Measurements from ENCODE around the gene MEIOSIN. TPM values are rescaled to one million over a fixed set of nuclear protein-coding genes. Genes with fewer than 3 reads are reported as not detected.
"Not testable (repeated sequence)": the region's sequence is repeated elsewhere in the genome, so short reads cannot be mapped to it uniquely, and the experiment has no call there.

The MEIOSIN gene
- total RNA-seq, 4 donors from 2014 or later, result not detected

DNA sequence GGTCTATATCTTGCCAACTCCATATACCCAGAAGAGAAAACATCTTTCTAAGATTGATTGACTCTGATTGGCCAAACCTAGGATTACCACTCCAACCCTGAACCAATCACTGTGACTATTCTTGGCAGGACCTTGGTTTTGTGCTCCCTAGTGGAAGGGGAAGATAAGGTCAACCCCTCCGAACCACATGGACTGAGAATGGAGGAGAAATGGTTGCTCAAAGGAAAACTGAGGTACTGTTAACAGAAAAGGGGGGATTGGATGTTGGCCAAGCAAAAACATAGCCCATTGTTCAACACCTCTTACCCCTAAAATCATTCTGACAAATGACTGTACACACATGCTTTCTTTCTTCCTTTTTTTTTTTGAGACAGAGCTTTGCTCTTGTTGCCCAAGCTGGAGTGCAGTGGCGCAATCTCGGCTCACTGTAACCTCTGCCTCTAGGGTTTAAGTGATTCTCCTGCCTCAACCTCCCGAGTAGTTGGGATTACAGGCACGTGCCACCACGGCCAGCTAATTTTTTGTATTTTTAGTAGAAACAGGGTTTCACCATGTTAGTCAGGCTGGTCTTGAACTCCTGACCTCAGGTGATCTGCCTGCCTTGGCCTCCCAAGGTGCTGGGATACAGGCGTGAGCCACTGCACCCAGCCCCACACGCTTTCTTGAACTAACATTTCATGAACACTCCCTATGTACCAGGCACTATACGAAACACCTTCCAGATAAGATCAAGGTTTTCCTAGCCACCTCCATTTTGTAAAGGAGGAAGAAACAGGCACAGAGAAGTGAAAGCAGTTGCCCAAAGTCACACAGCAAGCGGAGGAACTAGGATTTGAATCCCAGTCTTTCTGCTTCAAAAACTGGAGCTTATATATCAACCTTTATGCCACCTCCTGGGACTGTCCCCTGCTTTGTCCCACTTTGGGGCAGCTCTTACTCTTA lies 6.5 kb downstream of the MEIOSIN start:
- Histone ChIP-seq H3K4me1 (no peaks in the 10 kb centered on the region), H3K9me3 (no peaks in the 10 kb centered on the region), H3K36me3 (no peaks in the 10 kb centered on the region), H3K27me3 (no peaks in the 10 kb centered on the region), H3K4me3 (no peak overlapping the region), H3K27ac (no peak overlapping the region)
- no peak for DNase-seq
- TF ChIP-seq, protein P1, sequence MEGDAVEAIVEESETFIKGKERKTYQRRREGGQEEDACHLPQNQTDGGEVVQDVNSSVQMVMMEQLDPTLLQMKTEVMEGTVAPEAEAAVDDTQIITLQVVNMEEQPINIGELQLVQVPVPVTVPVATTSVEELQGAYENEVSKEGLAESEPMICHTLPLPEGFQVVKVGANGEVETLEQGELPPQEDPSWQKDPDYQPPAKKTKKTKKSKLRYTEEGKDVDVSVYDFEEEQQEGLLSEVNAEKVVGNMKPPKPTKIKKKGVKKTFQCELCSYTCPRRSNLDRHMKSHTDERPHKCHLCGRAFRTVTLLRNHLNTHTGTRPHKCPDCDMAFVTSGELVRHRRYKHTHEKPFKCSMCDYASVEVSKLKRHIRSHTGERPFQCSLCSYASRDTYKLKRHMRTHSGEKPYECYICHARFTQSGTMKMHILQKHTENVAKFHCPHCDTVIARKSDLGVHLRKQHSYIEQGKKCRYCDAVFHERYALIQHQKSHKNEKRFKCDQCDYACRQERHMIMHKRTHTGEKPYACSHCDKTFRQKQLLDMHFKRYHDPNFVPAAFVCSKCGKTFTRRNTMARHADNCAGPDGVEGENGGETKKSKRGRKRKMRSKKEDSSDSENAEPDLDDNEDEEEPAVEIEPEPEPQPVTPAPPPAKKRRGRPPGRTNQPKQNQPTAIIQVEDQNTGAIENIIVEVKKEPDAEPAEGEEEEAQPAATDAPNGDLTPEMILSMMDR (IDR thresholded peaks at IDR 0.05), result no peak
- TF ChIP-seq POLR2A (IDR thresholded peaks at IDR 0.05), result no peak

DNA sequence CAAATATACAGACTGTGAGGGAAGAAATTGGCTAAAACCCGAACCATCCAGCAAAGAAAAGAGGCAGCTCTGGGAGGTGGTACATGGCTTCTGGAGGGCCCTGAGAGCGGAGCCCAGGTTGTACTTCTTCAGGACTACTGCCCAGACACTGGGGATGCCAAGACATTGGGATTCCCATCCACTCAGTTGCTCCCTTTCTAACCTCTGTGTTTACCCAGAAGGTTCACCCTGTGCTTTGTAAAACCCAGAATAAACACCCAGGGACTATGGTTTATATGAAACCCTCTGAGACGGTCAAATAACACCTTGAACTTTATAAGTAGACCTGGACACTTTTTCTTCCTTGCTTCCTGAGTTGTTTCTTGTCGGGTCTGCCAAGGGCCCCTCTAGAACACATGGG lies 9.7 kb downstream of the MEIOSIN start:
- no peak overlapping the region for H3K27ac ChIP-seq
- no peaks in the 10 kb centered on the region for H3K27me3 ChIP-seq
- no peak for DNase-seq
- H3K9me3 ChIP-seq, result no peaks in the 10 kb centered on the region
- TF ChIP-seq, protein P1 (IDR thresholded peaks at IDR 0.05), result no peak
- TF ChIP-seq POLR2A (IDR thresholded peaks at IDR 0.05), result no peak
- no peak overlapping the region for H3K4me3 ChIP-seq
- no peaks in the 10 kb centered on the region for H3K4me1 ChIP-seq
- H3K36me3 ChIP-seq, result no peaks in the 10 kb centered on the region

DNA sequence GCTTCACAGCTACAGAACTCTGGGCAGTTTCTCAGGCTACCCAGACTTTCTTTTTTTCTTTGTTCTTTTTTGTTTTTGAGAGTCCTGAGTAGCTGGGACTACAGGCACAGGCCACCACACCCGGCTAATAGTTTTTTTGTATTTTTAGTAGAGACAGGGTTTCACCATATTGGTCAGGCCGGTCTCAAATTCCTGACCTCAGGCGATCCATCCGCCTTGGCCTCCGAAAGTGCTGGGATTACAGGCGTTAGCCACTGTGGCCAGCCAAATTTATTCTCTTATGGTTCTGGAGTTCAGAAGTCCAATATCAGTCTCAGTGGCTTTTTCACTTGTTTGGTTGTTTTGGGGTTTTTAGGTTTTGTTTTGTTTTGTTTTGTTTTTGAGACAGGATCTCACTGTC lies 12.4 kb downstream of the MEIOSIN start:
- Histone ChIP-seq H3K4me3 (no peak overlapping the region), H3K9me3 (no peaks in the 10 kb centered on the region), H3K27me3 (no peaks in the 10 kb centered on the region), H3K27ac (no peak overlapping the region), H3K4me1 (no peaks in the 10 kb centered on the region), H3K36me3 (no peaks in the 10 kb centered on the region)
- TF ChIP-seq, protein P1 (IDR thresholded peaks at IDR 0.05), result no peak
- no peak for TF ChIP-seq POLR2A (IDR thresholded peaks at IDR 0.05)
- DNase-seq, result no peak

DNA sequence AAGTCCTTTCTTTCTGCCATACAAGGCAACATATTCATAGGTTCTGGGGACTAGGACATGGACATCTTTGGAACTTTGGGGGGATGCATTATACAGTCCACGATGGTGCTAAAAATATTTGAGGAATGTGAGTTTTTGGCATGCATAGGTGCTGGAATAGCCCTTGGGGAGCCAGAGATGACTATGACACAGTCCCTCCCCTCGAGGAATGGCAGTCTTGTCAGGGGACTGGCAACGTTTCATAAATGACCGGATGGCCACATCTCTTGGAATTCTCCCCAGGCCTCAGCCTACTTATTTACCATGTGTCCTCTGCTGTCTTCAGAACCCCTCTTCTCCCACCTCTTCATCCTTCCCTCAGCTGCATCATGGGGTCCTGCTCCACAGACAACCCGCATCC lies 13.6 kb downstream of the MEIOSIN start:
- Histone ChIP-seq H3K27ac (no peak overlapping the region), H3K4me3 (no peak overlapping the region), H3K36me3 (no peaks in the 10 kb centered on the region), H3K9me3 (no peaks in the 10 kb centered on the region), H3K27me3 (no peaks in the 10 kb centered on the region), H3K4me1 (no peaks in the 10 kb centered on the region)
- no peak for TF ChIP-seq POLR2A (IDR thresholded peaks at IDR 0.05)
- TF ChIP-seq, protein P1 (IDR thresholded peaks at IDR 0.05), result no peak
- no peak for DNase-seq

DNA sequence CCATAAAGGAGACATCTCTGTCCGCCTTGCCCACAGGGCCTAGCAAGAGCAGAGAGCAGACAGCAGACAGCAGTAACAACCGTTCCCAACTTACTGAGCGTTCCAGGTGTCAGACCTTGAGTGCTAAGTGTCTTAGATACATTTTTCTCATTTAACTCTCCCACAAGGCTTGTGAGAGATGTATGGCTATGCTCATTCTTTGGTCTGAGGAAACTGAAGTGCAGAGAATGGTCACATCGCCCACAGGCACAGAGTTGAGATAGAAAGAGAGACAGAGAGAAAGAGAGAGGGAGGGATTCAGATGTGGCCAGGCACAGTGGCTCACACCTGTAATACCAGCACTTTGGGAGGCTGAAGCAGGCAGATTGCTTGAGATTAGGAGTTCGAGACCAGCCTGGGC lies 14.3 kb downstream of the MEIOSIN start:
- Histone ChIP-seq H3K27ac (no peak overlapping the region), H3K36me3 (no peaks in the 10 kb centered on the region), H3K27me3 (no peaks in the 10 kb centered on the region), H3K9me3 (no peaks in the 10 kb centered on the region), H3K4me1 (no peaks in the 10 kb centered on the region), H3K4me3 (no peak overlapping the region)
- no peak for TF ChIP-seq POLR2A (IDR thresholded peaks at IDR 0.05)
- TF ChIP-seq, protein P1 (IDR thresholded peaks at IDR 0.05), result no peak
- DNase-seq, result no peak

DNA sequence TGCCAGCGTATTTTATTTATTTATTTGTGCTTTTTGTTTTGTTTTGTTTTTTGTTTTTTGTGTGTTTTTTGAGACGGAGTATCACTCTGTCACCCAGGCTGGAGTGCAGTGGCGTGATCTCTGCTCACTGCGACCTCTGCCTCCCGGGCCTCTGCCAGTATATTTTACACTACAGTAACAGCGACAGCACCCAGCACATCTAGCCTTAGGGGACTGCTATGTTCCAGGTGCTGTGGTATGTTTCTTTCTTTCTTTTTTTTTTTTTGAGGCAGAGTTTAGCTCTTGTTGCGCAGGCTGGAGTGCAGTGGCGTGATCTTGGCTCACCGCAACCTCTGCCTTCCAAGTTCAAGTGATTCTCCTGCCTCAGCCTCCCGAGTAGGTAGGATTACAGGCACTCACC lies 18.2 kb downstream of the MEIOSIN start:
- H3K4me1 ChIP-seq, DNase-seq, H3K36me3 ChIP-seq, H3K27ac ChIP-seq, H3K27me3 ChIP-seq, H3K4me3 ChIP-seq, H3K9me3 ChIP-seq: not testable (repeated sequence)

Data from Peyer's patch (tissue), 4 donors.